ENCODE measurements around the gene MPDZ.

- TF ChIP-seq EZH2 (IDR thresholded peaks at IDR 0.05; ENCODE audit: borderline replicate concordance, low read depth, low read length, severe bottlenecking) (no peak), CTCF (IDR thresholded peaks at IDR 0.05; ENCODE audit: borderline replicate concordance, extremely low read depth, low read length, poor library complexity, severe bottlenecking) (no peak)
These were observed 16.1 kb upstream of the MPDZ start for GRCh38 chr9:13295556-13295955.
